UCSD-AML1 (cell line): ENCODE measurements around the gene ROR2.

Experiments
- DNase-seq: peaks from one replicate; lab custom pipeline; 2025; ENCODE audit not compliant: unreplicated experiment; lab: John Stamatoyannopoulos, UW

Gene ROR2

DNA sequence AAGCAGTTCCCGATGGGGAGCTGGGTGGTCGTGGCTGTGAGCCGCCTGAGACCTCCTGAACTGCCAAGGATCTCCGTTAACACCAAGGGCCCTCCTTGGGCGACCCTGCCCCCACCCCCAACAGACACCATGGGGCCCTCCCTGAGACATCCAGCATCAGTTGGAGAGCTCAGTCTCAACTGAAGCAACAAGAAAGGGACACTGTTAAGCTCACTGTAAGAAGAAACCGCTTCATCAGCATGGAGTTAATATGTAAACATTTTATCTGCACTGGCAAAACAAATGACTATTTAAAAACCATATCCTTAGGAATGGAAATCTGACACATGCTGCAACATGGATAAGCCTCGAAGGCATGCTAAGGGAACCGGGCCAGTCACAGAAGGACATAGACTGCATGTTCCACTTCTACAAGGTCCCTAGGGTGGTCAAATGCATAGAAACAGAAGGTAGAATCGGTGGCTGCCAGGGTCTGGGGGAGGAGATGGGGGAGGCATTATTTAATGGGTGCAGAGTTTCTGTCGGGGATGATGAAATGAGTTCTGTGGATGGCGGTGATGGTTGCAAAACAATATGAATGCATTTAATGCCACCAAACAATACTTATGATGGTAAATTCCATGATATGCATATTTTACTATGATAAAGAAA lies 47.4 kb downstream of the ROR2 start:
- DNase-seq = no peak

DNA sequence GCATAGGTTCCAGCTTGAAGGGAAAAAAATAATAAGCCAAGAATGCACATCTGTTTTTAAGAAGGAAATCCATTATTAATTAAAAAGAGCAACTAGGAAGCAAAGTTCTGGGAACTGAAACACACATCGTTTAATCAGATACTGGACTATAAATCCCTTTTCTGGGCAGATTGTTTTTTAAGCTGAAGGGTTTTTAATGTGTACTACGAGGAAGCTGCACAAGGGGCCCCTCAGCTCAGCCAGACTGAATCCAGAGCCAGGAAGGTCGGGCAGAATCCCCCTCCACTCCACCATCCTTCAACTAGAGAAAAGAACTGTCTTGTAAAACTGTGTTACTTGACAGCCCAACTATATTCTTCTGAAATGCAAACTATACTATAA lies 49.2 kb downstream of the ROR2 start:
- no peak for DNase-seq

DNA sequence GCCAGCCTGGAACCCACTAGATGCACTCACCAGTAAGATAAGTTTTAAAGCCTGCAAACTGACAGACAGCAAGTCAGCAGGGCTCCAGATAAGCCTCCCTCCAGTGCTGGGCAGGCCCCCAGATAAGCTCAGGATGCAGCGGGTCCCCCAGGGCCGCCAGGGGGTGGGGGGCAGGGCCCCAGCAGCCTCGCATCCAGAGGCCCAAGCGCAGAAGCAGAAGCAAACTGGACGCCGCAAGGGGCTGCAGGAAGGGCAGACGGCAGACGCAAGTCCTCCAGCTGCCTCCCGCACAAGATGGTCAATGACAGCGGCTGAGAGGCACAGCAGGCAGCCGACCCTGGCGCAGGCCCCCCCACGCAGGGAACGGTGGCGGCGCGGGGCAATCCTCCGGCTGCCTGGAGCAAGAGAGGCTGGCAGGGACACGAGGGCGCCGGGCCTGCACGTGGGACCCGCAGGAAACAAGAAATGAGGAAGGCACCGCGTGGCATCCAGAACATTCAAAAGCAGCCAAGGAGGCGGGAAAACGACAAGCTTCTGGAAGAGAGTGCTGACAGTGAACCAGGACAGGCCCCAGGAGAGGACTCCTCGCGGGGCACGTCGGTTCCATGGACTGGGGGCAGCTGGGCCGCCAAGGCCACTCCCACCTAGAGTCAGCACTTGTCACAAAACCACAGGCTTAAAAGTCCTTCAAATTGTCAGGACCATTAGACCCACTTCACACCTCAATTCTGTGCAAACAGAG lies 49.8 kb downstream of the ROR2 start:
- DNase-seq = no peak

DNA sequence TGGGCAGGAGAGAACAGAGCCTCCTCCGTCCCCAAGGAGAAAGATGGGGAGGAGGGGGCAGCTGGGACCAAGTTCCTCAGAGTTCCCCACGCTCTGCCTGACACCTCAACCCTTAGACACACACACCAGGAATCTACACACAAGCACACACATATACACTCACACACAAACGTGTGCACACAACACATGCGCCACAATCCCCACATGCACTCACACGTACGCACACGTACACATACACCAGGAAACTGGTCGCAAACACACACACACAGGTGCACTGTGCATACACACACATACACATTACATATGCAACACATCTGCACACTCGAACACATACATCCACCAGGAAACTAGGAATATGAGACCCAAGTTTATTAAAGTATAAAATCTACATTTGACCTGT lies 50.4 kb downstream of the ROR2 start:
- DNase-seq = no peak

DNA sequence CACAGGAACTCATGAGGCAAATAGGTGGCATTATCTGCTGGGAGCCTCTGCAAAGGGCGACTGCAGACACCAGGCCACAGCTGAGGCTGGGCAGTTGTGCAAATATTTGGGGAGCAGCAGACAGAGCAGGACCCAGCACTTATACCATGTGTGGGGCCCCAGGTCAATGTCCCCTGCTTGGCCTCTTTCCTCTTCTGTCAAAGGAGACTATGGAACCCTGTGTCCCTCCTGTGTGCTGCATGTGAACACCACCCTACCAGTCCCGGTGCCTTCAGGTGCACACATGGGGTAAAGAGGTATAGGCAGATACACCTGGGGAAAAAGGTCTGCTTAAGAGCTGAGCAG lies 50.8 kb downstream of the ROR2 start:
- no peak for DNase-seq

DNA sequence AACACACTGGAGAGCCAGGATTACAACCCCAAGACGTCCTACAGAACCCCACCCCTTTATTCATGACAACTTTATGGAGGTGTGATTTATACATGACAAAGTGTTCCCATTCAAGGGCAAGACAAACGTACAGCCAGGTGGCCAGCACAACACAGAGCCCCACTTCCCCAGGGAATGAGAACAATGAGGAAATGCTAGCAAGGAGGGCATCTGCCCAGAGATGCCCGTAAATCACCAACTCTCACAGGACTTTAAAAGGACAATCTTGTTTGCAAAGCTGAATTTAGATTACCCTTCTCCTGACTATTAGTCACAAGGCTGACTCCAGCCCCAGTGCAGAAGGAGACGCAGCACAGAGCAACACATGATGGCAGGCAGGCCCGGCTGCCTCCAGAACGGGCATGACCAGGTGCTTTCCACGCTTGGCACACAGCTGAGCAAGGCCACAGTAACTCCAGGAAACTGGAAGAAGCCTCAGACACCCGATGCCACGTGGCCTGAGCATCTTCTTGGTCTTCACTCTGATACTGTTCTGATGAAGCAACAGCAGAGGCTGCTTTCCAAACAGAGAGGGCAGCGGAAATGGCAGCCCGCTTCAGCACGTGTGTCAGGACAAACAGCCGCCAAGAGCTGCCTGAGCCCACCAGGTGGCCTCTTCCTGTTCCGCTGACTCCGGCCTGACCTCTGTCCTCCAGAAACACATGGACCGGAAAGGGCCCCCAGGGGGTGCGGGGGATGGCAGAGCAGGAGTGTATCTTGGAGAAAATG lies 51.4 kb downstream of the ROR2 start:
- DNase-seq = no peak

DNA sequence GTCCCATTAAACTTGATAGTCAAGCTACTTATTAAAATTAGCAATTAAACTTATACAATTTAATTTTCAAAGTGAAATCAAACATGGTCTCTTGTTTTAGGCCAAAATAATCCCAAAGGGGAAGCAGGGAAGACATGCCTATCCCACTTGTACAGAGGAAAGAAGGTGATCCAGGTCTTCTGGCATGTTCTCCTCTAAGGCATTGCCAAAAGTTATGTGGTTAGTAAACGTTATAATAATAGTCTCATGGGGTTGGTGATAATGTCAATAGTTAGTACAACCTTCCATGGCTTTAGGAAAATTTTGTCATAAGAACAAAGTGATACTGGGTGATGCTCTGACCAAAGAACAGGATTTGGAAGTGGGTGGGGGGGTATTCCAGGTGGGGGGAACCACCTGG lies 52.8 kb downstream of the ROR2 start:
- DNase-seq = no peak

DNA sequence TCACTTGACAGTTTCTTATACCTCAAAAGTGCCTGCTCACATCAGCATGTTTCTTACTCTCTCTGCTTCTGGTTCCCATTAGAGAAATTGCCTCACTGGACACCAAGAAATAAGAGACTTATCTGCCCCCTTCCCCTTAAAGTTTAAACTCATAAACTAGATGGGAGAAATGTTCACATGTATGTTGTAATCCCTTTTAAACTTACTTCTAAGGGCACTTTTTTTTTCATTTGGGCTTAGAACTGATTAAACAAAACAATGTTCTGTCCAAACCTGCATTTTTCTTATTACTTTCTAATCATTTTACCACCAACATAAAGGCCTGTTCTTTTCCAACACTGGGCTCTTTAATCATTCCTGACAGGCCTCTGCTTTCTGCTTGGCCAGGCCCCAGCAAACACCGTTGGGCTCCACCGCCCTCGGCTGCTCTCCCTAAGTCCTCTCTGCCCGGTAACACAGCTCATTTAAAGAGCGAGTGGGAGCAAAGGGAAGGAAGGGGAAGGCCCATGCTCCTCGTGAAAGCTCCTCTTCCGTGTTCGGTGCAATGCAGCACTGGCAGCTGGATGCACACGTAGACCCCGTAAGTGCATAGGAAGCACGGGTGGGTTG lies 53.4 kb downstream of the ROR2 start:
- DNase-seq = no peak

DNA sequence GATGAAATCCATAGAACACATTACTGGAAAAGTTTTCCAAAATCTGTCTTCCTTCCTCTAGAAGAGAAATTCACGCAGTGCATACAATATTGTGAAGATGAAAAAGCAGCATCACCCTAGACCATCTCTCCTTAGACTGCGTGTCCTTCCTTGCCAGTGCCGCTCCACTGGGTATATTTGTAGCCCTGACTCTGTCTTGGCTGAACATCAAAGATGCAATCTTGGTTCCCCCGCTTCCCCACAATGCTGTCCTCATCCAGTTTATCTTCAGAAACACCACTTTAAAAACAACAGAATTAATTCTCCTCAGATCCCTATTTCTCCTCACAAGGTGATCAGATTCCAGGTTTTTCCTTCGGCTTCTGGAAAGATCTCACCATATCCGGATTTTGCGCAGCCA lies 53.9 kb downstream of the ROR2 start:
- no peak for DNase-seq

DNA sequence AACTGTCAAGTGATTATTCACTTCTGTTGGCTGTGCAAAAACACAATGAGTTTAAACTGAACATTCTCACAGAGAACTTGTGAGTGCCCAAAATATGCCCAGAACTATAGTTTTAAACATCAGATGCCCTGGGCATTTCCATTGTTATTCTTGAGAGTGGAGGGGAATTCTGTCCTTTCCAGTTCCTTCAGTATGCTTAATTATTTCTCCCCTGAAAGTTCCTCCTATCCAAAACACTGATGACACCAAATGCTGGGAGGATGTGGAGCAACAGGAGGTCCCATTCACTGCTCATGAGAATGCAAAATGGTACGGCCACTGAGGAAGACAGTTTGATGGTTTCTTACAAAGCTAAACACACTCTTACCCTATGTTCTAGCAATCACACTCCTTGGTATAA lies 55.5 kb downstream of the ROR2 start:
- DNase-seq = no peak

DNA sequence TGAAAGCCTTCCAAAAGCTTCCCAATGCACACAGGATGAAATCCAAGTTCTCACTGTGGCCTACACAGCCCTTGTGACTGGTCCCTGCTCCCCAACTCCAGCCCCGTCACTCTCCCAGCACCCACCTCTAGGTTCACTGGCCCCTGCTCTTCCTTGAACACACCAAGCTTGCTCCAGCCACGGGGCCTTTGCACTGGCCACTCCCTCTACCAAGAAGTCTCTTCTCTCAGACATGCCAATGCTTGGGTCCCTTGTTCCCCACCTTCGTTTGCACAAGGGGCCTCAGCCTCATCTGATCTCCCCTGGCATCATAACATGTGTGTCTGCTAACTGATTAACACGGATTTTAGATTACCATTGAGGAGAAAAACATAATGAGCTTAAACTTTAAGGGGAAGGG lies 56.0 kb downstream of the ROR2 start:
- no peak for DNase-seq

DNA sequence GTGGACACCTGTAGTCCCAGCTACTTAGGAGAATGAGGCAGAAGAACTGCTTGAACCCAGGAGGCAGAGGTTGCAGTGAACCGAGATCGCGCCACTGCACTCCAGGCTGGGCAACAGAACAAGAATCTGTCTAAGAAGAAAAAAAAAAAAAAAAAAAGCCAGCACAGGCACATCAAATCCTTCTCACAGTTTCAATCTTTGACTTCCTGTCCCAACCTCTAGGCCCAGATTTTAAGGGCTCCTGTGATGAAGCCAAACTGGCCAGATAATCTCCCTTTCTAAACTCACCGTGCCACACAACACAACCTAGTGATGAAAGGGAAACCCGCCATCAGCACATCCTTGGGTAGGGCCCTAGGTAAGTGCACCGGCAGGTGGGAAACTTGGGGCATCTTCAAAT lies 58.1 kb downstream of the ROR2 start:
- no peak for DNase-seq

DNA sequence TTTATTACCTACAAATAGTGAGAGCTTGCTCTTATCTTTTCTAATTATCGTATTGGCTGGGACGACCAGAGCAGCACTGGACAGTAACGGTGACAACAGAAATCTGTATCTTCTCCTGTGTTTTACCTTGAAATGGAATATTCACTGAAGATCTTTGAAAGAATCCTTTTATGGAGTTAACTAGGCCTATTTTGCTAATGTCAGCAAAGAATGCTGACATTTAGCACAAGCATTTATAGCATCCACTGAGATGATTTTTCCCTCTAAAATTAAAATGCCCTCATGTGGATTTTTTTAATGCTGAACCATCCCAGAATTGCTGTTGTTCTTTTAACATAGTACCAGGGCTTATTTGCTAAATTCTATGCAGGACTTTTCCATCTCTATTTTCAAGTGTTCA lies 59.4 kb downstream of the ROR2 start:
- no peak for DNase-seq

DNA sequence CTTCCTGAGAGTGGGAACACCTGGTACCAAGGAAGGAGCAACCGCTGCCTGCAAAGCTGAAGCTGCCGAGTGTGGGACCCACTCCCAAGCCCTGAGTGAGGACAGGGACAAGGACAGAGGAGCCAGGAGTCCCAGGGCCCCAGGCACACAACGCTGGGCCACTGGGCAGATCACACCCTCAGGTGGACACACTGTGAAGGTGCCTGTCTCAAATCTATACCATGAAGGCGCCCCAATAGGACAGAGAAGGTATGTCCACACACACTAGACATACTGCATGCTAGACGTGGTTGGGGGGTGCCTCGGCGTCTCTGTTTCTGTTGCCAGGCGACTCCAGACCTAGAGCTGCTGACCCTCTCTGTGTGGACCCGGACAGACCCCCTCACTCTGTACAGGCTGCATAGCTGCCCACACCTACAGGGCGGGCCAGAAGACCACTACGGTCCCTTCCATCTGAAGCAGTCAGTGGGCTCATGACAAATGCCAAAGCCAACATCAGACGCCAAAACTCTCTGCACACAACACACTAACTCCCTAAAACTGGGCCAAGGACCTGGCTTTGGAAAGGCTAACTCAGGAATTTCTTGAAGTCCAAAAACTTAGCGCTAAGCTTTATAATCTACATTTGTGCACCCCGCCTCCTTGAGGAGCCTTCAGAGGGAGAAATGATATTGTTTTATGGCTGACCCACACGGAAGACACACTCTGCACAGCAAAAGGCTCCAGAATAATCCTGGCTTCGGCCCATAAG lies 60.7 kb downstream of the ROR2 start:
- DNase-seq = no peak

DNA sequence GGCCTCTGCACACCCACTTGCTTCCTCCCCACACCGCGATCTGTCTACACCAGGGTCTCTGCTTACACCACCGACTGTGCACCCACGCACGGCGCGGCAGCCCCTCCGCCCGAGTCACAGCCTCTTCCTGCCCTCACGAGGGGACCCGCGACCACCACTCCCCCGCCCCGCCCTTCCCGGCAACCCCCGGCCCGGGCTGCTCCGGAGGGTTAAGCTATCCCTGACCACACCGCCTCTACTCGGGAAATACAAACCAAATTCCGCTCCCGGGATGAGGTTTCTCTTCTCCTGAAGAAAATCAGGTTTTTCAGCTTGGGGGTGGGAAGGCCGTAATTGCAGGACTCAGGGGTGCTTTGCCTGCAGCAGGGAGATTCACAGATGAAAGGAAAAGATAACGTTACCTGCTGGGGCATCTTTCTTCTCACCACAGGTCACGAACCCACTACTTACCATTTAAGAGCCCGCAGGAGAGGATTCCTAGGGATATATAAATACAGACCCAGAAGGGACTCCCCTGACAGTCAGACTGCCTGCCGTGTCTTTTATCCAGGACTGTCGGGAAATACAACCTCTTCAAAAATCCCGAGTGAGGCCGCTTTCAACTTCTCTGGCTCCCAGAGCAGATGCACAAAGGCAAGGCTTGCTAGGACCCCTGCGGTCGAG lies 63.5 kb downstream of the ROR2 start:
- no peak for DNase-seq

DNA sequence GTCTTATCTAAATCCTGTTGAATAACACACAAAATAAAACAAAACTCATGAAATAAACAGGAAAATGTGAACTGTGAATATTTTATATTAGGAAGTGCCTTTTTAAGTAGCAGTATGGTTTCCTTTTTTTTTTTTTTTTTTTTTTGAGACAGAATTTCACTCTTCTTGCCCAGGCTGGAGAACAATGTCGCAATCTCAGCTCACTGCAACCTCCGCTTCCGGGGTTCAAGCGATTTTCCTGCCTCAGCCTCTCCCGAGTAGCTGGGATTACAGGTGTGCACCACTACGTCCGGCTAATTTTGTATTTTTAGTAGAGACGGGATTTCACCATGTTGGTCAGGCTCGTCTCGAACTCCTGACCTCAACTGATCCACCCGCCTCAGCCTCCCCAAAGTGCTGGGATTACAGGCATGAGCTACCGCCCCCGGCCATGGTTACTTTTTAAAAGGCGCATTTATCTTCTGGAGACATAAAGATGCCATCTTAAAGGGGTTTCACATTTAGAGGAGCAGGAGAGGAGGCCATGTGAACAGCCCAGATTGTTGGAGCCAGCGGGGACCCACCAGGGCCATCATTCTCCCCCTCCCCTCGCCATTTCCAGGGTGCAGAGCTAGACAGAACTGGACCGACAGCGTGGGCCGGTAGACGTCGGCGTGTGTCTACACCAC lies 64.1 kb downstream of the ROR2 start:
- DNase-seq = no peak

DNA sequence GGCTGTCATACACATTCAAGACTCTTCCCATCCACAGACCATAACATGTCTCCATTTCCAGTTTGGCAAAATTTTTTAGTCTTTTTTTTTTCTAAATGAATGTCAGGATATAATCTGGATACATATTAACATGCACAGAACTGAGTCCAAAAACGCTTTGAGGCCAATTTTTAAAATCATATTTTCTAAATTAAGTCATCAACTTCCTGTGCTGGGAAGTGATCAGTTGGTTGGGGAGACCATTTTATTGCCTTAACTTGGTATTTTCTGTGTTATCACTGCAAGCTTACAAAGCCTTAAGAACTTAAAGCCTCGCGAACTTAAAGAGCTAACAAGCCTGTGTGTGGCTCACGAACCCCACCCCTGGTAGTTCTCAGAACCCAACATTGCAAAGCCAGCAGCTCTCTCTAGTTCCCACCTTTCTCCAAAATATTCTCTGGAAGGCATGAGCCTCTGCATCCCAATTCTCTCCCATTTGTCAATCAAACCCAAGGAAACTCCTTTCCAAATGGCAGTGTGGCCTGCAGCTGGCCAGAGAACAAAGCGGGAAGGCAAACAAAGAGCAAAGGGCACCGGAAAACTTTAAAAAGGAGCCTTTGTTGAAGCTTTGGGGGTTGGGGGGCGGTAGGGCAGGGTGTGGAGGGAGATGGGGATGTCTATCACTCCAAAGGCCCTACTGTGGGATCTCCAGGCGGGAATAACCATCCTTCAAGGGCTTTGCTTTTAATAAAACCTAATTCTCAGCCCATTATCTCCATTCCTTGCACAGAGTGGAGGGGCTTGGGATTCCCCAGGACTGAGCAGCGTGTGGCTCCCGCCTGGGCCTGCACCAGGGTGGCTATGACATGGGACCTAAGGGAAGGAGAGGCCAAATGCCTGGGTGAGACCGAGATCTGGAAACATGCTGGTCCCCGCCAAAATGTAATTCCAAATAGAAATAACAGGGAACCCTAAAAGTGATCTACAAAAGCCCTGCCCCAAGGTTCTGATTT lies 65.0 kb downstream of the ROR2 start:
- no peak for DNase-seq

DNA sequence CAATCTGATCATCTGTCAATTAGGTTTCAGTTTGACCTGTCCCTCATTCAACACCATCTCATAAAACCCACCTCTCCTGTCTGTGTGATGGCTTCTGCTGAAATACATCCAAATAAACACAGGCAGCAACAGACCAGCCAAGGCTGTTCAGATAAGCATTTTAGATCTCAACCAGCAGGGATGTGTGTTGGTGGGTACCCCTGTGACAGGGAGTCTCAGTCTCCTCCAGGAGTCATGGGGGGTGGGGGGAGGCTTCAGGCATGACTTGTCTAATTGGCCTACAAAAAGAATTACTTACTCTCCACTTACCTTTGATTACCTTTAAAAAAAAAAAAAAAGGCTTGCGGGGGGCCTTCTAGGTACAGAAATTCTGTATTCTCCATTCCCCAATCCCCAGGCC lies 65.9 kb downstream of the ROR2 start:
- DNase-seq = no peak

DNA sequence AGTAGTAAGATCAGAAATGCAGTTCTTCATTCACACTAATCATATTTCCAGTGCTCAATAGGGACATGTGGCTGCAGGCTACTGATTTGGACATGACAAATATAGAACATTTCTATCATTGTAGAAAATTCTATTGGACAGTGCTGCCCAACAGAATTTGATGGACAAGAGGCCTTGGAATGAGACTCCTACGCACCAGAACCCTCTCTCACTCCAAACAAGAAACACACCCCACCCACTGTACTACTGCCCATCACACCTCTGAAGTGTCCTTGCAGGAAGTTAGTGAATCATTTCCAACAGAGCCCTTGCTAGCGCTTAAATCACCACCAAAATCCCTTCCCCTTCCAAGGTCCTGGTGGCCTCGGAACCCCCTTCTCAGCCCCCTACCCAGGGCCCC lies 66.5 kb downstream of the ROR2 start:
- no peak for DNase-seq
